ENCODE measurements around the gene CSNK2A1. TPM values are rescaled to one million over a fixed set of nuclear protein-coding genes. Genes with fewer than 3 reads are reported as not detected.

The CSNK2A1 gene
- total and polyA plus RNA-seq, 2 of the 8 experiments (the other 6 are each of a cell fraction or from before 2014, with no cell fraction given) = 117 to 260 TPM

DNA sequence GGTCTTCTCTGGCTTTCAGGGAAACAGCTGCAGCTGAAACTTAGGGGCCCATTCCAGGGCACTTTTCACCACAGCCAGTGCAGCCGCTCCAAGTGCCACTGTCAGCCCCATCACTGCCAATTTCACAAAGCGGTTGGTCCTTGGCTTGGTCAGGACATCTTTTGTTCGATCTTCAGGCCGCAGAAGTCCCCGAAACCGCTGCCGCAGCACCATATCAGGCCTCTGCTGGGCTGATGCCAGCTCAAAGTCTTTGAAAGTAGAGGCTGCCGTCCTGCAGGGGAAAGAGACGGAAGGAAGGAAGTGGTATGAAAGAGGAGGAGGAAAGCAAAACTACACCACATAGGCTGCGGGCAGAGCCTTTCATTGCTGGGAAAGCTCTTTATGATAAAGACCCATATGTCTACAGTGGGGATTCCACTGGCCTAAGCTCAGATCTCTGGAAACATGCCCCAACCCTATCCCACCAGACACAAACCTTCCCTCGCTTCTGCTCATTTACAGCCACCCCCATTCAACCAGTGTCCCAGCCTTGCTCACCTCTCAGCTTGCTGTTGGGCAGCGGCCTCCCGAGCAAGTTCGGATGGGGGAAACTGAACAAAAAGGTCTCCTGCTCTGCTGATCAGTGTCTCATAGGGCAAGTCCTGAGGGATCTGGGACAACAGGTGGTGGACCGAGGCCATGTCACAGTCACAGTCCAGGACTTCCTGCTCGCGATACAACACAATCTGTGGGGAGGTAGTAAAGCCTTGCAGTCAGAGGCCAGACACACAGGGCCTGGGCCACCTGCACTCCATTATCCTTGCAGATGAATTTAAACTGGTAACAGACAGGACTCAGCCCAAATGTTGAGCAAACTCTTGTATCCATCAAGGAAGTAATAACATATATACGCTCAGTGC is 104.8 kb downstream of the CSNK2A1 start:
- no peak overlapping the region for H3K4ac ChIP-seq (replicated peaks; ENCODE audit: insufficient read length, low read depth, low read length)
- no peak overlapping the region for H2BK120ac ChIP-seq (replicated peaks; ENCODE audit: low read depth, low read length)
- no peak overlapping the region; the same call in 1 of the 2 replicates for H4K8ac ChIP-seq (ENCODE audit: extremely low read depth, insufficient read depth, low read length)
- no peak overlapping the region for H2AK5ac ChIP-seq (ENCODE audit: low read depth, low read length)
- peaks cover 0 to 11% (median under 1%) of the 10 kb centered on the region in 4 experiments; a peak in 4 of 7 replicates for H3K27me3 ChIP-seq (replicated peaks in 1 of 4; ENCODE audit: control insufficient read depth in 3 of 4, extremely low read depth in 1 of 4, insufficient read depth in 3 of 4, low read length in 3 of 4)
- H3K23me2 ChIP-seq (ENCODE audit: low read depth, low read length) = no peaks in the 10 kb centered on the region
- no peak overlapping the region for H3K14ac ChIP-seq (ENCODE audit: insufficient read length)
- 92% methylated on average over 18 of the region's 18 CpGs; no CpG with 5 or more reads in 1 of the 2 experiments for WGBS, 2 experiments (ENCODE audit: extremely low coverage in 1 of 2, insufficient coverage in 1 of 2, insufficient read length in 1 of 2, insufficient replicate concordance in 2 of 2, low coverage in 1 of 2, low lambda C conversion rate in 2 of 2, missing lambda C conversion rate in 1 of 2)
- no peak overlapping the region for H3K18ac ChIP-seq (ENCODE audit: extremely low read depth, low read length)
- H3K79me1 ChIP-seq (ENCODE audit: low read depth, low read length) = no peaks in the 10 kb centered on the region
- no peak overlapping the region for H3K27ac ChIP-seq (ENCODE audit: low read depth, low read length)
- CTCF ChIA-PET (ENCODE audit: partially characterized antibody) = interaction anchor here (0.6 to 1.4 kb wide), 5 partner anchors 9 to 89 kb away, joined by 3 to 5 read pairs (median 3); no protein-coding TSS in a partner anchor
- H3K4me3 ChIP-seq (ENCODE audit: extremely low read depth in 1 of 4, insufficient read depth in 2 of 4, low read depth in 3 of 4, low read length in 4 of 4) = no peak overlapping the region
- H4K5ac ChIP-seq (ENCODE audit: insufficient read length, low read depth, low read length) = no peak overlapping the region
- no peak overlapping the region for H3K56ac ChIP-seq (replicated peaks; ENCODE audit: insufficient read length, low read depth, low read length)
- no peak overlapping the region for H3K4me2 ChIP-seq (ENCODE audit: insufficient read depth in 1 of 2, low read depth in 2 of 2, low read length in 2 of 2)
- H3K79me2 ChIP-seq (ENCODE audit: control insufficient read depth in 1 of 2, insufficient read depth in 2 of 2, low read length in 2 of 2) = no peaks in the 10 kb centered on the region
- no peak overlapping the region for H2BK5ac ChIP-seq (ENCODE audit: low read depth, low read length)
- H2BK20ac ChIP-seq (ENCODE audit: low read length) = no peak overlapping the region
- H4K91ac ChIP-seq (replicated peaks; ENCODE audit: insufficient read length, low read length) = no peak overlapping the region
- peaks cover 0 to 9% (median 5%) of the 10 kb centered on the region in 4 experiments; a peak in 6 of 7 replicates for H3K4me1 ChIP-seq (replicated peaks in 1 of 4; ENCODE audit: control insufficient read depth in 3 of 4, insufficient read depth in 4 of 4, low read length in 3 of 4)
- H3K9ac ChIP-seq (replicated peaks in 1 of 4; ENCODE audit: extremely low read depth in 1 of 4, low read depth in 3 of 4, low read length in 3 of 4) = no peak overlapping the region
- peaks cover 22 to 67% (median 39%) of the 10 kb centered on the region in 4 experiments; a peak in 7 of 8 replicates for H3K36me3 ChIP-seq (ENCODE audit: control insufficient read depth in 2 of 4, insufficient read depth in 4 of 4, low read length in 3 of 4)
- H3K9me3 ChIP-seq (ENCODE audit: insufficient read depth in 2 of 2, low read depth in 1 of 2, low read length in 1 of 2) = no peaks in the 10 kb centered on the region
- peaks cover 0 to 18% of the 10 kb centered on the region in 2 experiments for H4K20me1 ChIP-seq (replicated peaks in 1 of 2; ENCODE audit: control insufficient read depth in 1 of 2, insufficient read depth in 2 of 2, low read length in 2 of 2)
- no peak overlapping the region for H2BK12ac ChIP-seq (ENCODE audit: low read depth, low read length)
- DNase-seq (ENCODE audit: low read depth in 1 of 2, low spot score in 2 of 2) (no peak), FAIRE-seq (no peak)
- H2BK15ac ChIP-seq (ENCODE audit: low read length) = no peak overlapping the region
- H3K23ac ChIP-seq (ENCODE audit: insufficient read length) = no peak overlapping the region
- POLR2A ChIA-PET (ENCODE audit: partially characterized antibody) = interaction anchor here (1.0 to 1.5 kb wide), 2 partner anchors 18 to 58 kb away, joined by 3 to 4 read pairs; partner anchors contain the start of gene TRIB3
- H2AFZ ChIP-seq (ENCODE audit: low read length) = no peak overlapping the region
- TF ChIP-seq TEAD4 (IDR thresholded peaks at IDR 0.05; ENCODE audit: low read depth, low read length) (no peak), KDM1A (IDR thresholded peaks at IDR 0.05; ENCODE audit: borderline replicate concordance, low read length) (no peak), EZH2 (IDR thresholded peaks at IDR 0.05; ENCODE audit: low read depth, low read length, severe bottlenecking) (no peak), SAP30 (IDR thresholded peaks at IDR 0.05; ENCODE audit: insufficient read depth, insufficient replicate concordance, low read length) (no peak), JUN (IDR thresholded peaks at IDR 0.05; ENCODE audit: low read depth, low read length) (no peak), KDM5A (IDR thresholded peaks at IDR 0.05; ENCODE audit: low read length) (no peak), ASH2L (IDR thresholded peaks at IDR 0.05; ENCODE audit: low read length) (no peak)
- TF ChIP-seq, protein P1, sequence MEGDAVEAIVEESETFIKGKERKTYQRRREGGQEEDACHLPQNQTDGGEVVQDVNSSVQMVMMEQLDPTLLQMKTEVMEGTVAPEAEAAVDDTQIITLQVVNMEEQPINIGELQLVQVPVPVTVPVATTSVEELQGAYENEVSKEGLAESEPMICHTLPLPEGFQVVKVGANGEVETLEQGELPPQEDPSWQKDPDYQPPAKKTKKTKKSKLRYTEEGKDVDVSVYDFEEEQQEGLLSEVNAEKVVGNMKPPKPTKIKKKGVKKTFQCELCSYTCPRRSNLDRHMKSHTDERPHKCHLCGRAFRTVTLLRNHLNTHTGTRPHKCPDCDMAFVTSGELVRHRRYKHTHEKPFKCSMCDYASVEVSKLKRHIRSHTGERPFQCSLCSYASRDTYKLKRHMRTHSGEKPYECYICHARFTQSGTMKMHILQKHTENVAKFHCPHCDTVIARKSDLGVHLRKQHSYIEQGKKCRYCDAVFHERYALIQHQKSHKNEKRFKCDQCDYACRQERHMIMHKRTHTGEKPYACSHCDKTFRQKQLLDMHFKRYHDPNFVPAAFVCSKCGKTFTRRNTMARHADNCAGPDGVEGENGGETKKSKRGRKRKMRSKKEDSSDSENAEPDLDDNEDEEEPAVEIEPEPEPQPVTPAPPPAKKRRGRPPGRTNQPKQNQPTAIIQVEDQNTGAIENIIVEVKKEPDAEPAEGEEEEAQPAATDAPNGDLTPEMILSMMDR (IDR thresholded peaks at IDR 0.05; ENCODE audit: control extremely low read depth in 1 of 3, insufficient read depth in 1 of 3, low read depth in 1 of 3, low read length in 3 of 3) = no peak

Measured in H1 (cell line).